Pulmonary artery endothelial cell (primary cell): ENCODE data around the gene SCLT1. TPM values are rescaled to one million over a fixed set of nuclear protein-coding genes. Genes with fewer than 3 reads are reported as not detected.

ENCODE experiments used
- DNase-seq: peaks from one replicate; pipeline ENCODE4 v3.0.0-alpha.2; 2011; ENCODE audit warnings: low read depth, low spot score
- total RNA-seq: library from RNA; depleted of rRNA; stranded (reverse); fragments of >200 nt; gene quantifications from 2 replicates; pipeline ENCODE4 v1.2.3, GENCODE V29; 2014

SCLT1 gene
- total RNA-seq, 1 donor from 2014 or later, result 12.0 TPM

DNA sequence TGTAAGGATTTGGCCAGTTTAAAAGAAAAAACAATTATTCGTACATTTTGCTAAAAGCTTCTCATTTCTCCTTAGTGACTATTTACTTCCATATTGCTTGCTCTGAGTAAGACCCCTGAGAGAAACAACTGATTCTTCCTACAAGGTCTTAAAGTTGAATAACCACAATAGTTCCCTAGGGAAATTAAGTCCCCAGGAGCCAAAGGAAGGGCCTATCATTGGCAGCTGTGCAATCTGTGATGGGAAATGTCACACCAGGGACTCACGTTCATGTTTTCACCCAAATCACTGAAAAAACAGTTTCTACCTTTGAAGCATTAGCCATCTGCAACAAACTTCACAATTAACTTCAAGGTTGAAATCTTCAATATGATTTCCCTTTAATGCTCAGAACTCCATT is 217.1 kb downstream of the SCLT1 start:
- no peak for DNase-seq

GRCh38 chr4:128871948-128872347 is 221.4 kb downstream of the SCLT1 start:
- no peak for DNase-seq

- no peak for DNase-seq
These were observed 223.4 kb downstream of the SCLT1 start for GRCh38 chr4:128869776-128870509.

DNA sequence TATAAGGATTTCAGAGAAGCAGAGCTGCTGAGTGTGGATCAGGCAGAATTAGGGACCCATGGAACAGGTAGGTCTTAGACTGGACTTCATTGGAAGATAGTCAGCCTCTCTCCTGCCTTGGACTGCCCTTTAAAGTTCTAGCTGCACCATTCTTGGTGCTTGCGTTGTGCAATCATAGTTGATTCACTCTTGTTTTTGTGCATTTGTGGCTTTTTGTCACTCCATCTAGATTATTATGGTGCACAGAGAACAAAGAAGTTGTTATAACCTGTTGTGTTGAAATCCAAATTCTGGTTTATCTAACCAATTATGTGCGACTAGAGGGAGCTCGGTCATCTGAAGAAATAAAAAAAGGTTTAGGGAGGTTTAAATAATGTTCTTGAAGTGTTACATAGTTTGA is 224.6 kb downstream of the SCLT1 start:
- DNase-seq, result no peak

DNA sequence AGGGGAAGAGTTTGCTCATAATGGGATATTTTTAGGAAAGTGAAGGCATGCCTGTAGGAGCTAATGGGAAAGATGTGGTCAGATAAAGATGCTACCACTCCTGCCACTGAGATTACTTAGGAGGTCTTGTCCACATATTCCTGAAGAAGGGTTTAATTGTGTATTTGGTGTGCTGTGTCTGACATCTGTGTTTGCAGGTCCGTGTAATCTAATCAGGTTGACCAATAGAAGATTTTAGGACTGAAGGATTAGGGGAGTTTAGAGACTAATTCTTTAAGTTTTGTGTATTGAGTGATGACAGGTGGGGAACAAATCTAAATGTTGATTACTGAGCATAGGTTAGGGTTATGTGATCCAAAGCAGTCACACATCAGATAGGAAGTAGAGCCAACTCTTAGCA is 226.6 kb downstream of the SCLT1 start:
- no peak for DNase-seq

- DNase-seq, result no peak
These were observed 227.1 kb downstream of the SCLT1 start for GRCh38 chr4:128866269-128866668.

- no peak for DNase-seq
These were observed 228.2 kb downstream of the SCLT1 start for GRCh38 chr4:128865132-128865531.

DNA sequence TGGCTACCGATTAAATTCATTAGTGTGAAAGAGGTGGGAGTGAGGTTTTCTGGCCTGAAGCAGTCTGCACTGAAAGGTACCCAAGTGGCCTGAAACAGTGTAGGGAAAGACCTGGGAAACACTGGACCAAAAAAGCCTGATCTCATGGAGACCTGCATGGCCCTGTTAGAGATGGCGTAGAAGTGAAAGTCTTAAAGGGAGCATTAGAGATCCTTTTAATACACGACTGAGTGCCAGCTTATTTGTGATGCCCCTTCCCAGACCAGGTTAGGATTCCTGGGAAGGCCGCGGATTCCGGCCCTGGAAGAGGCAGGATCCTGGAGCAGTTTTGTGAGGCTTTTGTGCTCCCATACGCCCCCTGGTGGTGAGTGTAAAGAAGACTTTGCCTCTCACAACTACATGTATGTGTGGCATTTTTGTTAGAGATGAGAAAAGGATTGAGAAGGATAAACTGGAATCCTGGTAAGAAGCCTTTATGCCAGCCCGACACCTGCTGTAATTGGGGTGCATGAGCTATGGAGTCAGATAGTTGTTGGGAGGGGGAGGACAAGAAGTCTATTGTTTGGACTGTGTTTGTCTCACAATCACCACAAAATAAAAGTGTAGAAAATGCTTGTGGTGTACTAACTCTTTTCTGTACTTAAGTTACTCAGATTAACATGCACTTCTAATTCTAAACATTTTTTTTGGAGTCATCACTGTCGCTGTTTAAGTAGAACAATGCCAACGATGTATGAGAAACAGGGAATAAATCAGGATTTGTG is 229.8 kb downstream of the SCLT1 start:
- peak; percentile 35 for DNase-seq

GRCh38 chr4:128862608-128863311 is 230.6 kb downstream of the SCLT1 start:
- no peak for DNase-seq

DNA sequence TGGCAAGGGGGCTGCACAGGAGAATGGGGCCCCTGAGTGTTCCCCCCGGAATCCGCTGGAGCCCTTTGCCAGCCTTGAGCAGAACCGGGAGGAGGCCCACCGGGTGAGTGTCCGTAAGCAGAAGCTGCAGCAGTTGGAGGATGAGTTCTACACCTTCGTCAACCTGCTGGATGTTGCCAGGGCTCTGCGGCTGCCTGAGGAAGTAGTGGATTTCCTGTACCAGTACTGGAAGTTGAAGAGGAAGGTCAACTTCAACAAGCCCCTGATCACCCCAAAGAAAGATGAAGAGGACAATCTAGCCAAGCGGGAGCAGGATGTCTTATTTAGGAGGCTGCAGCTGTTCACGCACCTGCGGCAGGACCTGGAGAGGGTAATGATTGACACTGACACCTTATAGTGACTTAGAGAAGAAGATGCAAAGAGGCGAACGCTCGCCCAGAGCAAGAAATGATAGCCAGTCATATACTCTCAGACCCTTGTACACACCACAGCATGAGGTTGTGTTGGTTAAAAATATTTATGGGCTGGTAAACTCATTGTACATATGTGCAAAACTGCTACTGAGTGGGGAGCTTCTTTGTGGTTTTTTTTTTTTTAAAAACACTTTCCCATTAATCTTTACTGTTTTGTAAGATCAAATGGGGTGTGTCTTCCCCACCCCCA is 231.4 kb downstream of the SCLT1 start:
- DNase-seq, result no peak

- DNase-seq, result no peak
These were observed 233.3 kb downstream of the SCLT1 start for GRCh38 chr4:128859887-128860677.

DNA sequence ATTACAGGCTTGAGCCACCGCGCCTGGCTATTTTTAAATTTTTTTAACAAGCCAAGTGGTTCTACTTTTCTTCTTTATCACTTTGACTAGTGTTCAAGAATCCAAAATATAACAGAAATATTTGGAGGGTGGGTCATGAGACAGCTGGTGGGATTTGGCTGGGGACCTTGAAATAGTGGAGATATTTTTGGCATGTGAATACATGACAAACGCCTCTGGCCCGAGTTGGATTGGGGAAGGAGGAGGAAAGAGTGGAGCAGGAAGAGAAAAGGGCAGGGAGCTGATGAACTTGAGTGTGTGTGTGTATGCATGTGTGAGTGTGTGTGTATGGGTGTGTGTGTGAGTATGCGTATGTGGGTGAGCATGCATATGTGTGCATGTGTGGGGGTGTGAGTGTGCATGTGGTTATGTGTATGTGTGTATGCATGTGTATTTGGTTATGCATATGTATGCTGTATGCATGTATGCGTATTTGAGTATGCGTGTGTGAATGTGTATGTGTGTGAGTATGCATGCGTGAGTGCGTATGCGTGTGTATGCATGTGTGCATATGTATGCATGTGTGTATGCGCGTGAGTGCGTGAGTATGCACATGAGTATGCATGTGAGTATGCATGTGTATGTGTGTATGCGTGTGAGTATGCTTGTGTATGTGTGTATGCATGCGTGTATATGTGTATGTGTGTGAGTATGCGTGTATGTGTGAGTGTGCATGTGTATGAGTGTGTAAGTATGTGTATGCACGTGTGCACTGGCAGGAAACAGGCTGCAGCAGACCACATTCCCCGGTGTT is 234.3 kb downstream of the SCLT1 start:
- no peak for DNase-seq

DNA sequence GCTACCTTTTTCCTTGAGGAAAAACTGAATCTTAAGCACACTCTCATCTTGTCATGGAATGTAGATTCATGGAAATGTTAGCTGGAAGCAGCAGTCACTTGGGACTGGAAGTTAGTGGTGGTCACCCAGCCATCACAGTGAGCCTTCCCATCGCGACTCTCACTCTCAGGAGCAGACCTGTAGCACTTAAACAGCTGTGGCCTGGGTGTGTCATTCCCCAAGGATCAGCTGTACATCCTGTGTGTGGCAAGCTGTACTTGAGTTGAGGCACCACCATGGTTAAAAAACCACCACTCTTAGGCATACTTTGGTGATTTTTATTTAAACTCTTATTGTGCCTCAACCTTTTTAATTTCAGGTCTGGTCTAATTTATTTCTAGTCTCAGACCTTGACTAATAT is 237.1 kb downstream of the SCLT1 start:
- no peak for DNase-seq

GRCh38 chr4:128855621-128856020 is 237.7 kb downstream of the SCLT1 start:
- DNase-seq, result no peak

GRCh38 chr4:128854433-128854832 is 238.9 kb downstream of the SCLT1 start:
- DNase-seq, result no peak

DNA sequence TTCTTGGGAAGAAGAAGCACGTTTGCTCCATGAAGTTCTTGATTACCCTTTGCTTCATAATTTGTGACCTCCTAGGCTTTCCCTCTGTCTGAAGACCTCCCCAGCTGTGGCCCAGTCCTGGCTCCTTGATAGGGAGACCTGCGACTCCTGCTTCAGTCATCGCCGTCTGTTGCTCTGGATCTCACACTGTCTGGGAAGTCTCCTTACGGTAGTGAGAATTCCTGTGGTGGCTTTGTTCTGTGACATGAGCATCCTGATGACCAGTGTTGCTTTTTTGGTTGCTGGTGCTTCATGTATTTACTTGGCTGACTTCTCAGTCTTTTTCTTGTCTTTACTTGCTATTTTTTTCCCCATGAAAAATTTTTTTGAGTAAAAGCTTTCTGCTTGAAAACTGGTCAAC is 239.6 kb downstream of the SCLT1 start:
- no peak for DNase-seq

DNA sequence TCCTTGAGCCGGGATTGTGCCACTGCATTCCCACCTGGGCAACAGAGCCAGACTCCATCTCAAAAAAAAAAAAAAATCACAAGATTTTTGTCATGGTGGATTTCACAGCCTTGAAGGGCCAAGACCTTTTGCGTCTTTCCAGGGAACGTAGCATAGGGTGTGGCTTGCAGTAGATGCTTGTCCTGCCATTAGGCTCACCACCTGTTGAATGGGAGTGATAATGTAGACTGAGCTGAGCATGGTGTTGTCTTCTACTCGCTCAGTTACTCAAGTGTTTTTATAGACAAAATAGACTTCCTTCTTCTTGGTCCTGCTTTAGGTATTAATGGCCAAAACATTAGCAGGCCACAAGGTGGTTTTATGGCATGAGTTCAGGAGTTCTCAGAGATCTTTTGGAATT is 243.1 kb downstream of the SCLT1 start:
- no peak for DNase-seq

DNA sequence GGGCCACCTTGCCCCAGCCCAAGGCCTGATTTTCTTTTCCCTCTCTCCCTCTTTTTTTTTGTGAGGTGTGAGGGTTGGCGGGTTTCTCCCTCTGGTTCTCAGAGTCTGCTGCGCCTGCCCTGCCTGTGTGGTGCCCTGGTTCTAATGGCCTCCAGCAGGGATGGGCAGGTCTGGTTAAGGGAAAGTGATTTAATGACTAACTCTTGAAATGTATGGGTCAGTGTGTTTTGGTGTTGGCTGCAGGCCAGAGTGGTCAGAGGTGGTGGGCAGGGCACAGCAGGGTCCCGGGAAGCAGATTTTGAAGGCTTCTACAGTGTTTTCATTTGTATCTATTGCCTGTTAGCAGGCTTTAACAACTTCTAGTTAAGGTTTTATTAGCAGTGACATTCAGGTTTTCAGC is 244.9 kb downstream of the SCLT1 start:
- no peak for DNase-seq

GRCh38 chr4:128847082-128847724 is 246.1 kb downstream of the SCLT1 start:
- no peak for DNase-seq

DNA sequence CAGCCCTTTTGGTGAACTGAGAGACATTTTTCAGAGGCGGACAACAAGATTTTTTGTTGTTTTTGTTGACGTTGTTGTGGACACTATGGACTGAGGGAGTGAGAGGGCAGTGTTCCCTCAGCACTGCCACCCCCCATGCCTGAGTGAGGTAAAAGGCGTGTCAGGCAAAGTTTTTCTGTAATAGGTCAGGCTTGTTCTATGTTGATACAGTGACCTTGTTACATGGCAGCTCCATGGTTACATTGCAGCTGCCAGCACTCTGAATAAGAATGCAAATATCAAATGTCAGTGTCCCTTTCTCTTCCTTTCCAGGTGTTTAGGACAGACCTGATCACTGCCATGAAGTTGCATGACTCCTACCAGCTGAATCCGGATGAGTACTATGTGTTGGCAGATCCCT is 247.3 kb downstream of the SCLT1 start:
- no peak for DNase-seq
